Left renal pelvis (tissue), 4 donors: ENCODE results near the gene M1AP. TPM values are rescaled to one million over a fixed set of nuclear protein-coding genes. Genes with fewer than 3 reads are reported as not detected.

Source experiments
- DNase-seq, 4 donors: peaks; one replicate each; pipeline ENCODE4 v3.0.0-alpha.2; 2013; ENCODE audit warnings: low read depth in 4 of 4, low spot score in 3 of 4
- polyA plus RNA-seq, 4 donors: library from polyadenylated mRNA; unstranded; fragments of 120-200 nt; gene quantifications; one replicate each; pipeline ENCODE4 v1.2.1, GENCODE V29; 2013; ENCODE audit not compliant: insufficient read length in 4 of 4

M1AP gene
- polyA plus RNA-seq, 4 donors, result 0.41 to 1.3 (median 0.81) TPM

GRCh38 chr2:74528600-74529356 is 119.4 kb downstream of the M1AP start:
- no peak for DNase-seq

- DNase-seq, result no peak
These were observed 120.4 kb downstream of the M1AP start for GRCh38 chr2:74527741-74528140.

- DNase-seq, result no peak
These were observed 121.4 kb downstream of the M1AP start for GRCh38 chr2:74526649-74527230.

GRCh38 chr2:74525717-74526648 is 122.1 kb downstream of the M1AP start, which contains the start of gene DQX1:
TSS of gene DQX1 (minus strand) at chr2:74526231. CDS start at chr2:74525729, 502 bp downstream.
- DNase-seq, result no peak

GRCh38 chr2:74524955-74525716 is 123.0 kb downstream of the M1AP start:
- no peak for DNase-seq

GRCh38 chr2:74524005-74524404 is 124.1 kb downstream of the M1AP start:
- no peak for DNase-seq

GRCh38 chr2:74522516-74522915 is 125.6 kb downstream of the M1AP start:
- no peak for DNase-seq

- no peak for DNase-seq
These were observed 131.5 kb downstream of the M1AP start for GRCh38 chr2:74516650-74517049.

GRCh38 chr2:74515981-74516633 is 132.0 kb downstream of the M1AP start:
- no peak for DNase-seq

- DNase-seq, result no peak
These were observed 132.7 kb downstream of the M1AP start for GRCh38 chr2:74515271-74515980.

- DNase-seq, result no peak
These were observed 133.5 kb downstream of the M1AP start, which contains the start of gene TLX2 for GRCh38 chr2:74514368-74515270. TSS of gene TLX2 (plus strand) at chr2:74514450. CDS start at chr2:74514807, 357 bp downstream.

- DNase-seq, result no peak
These were observed 134.3 kb downstream of the M1AP start for GRCh38 chr2:74513605-74514367.

GRCh38 chr2:74512744-74513604 is 135.2 kb downstream of the M1AP start:
- no peak for DNase-seq

- DNase-seq, result no peak
These were observed 136.8 kb downstream of the M1AP start for GRCh38 chr2:74511104-74511989.

- no peak for DNase-seq
These were observed 137.9 kb downstream of the M1AP start for GRCh38 chr2:74510272-74510671.
